IMR-90 (cell line): ENCODE measurements around the gene ANKRD11. TPM values are rescaled to one million over a fixed set of nuclear protein-coding genes. Genes with fewer than 3 reads are reported as not detected.

Source experiments
- ATAC-seq: fragments of 200-7000 bp; cut with Tn5 transposase; 2 replicates; pipeline ENCODE4 v1.9.1; 2020; ENCODE audit warnings: low read depth, mild to moderate bottlenecking, moderate library complexity
- BruUV-seq: library from RNA; stranded (reverse); fragments of 400-500 nt; replicated peaks from 2 replicates; lab custom pipeline; 2021; lab: Mats Ljungman, UMichigan
- CTCF ChIA-PET: fragments of 300-600 bp; formaldehyde crosslinking; extraction: SDS; loops from one replicate; lab custom pipeline; 2021; ENCODE audit warnings: antibody characterized with exemption; lab: Yijun Ruan, JAX
- POLR2A ChIA-PET: fragments of 300-600 bp; sonication (Branson Sonifier 250); formaldehyde crosslinking; loops from one replicate; lab custom pipeline; 2022; ENCODE audit warnings: antibody characterized with exemption; ENCODE audit not compliant: unreplicated experiment; lab: Charles Lee
- DNase-seq: peaks from one replicate; pipeline ENCODE4 v3.0.0; 2013
- H2AFZ ChIP-seq: replicated peaks from 2 replicates; pipeline ENCODE3; 2013; ENCODE audit warnings: low read length, mild to moderate bottlenecking; ENCODE audit not compliant: poor library complexity
- H2AK5ac ChIP-seq: 2 replicates; pipeline ENCODE4 v1.6.1; 2013; ENCODE audit warnings: low read depth, low read length, inconsistent platforms
- H2AK9ac ChIP-seq: replicated peaks from 2 replicates; pipeline ENCODE3; 2013; ENCODE audit warnings: mild to moderate bottlenecking, low read depth, low read length, moderate library complexity; ENCODE audit not compliant: poor library complexity
- H2BK120ac ChIP-seq: 2 replicates; pipeline ENCODE4 v1.6.1; 2013; ENCODE audit warnings: low read depth, low read length, inconsistent platforms
- H2BK15ac ChIP-seq: 3 replicates; pipeline ENCODE4 v1.6.1; 2013; ENCODE audit warnings: low read depth, low read length, inconsistent platforms
- H2BK20ac ChIP-seq: 2 replicates; pipeline ENCODE4 v1.6.1; 2013; ENCODE audit warnings: low read depth, mild to moderate bottlenecking, inconsistent platforms, low read length, moderate library complexity
- H2BK5ac ChIP-seq: 2 replicates; pipeline ENCODE4 v1.6.1; 2013; ENCODE audit warnings: mild to moderate bottlenecking, low read depth, low read length, inconsistent platforms; ENCODE audit not compliant: poor library complexity, severe bottlenecking
- H3K14ac ChIP-seq: replicated peaks from 2 replicates; pipeline ENCODE4 v1.6.1; 2013; ENCODE audit warnings: low read depth, low read length, inconsistent platforms
- H3K18ac ChIP-seq: 2 replicates; pipeline ENCODE4 v1.6.1; 2013; ENCODE audit warnings: low read depth, low read length, control low read depth
- H3K23ac ChIP-seq: 2 replicates; pipeline ENCODE4 v1.6.1; 2013; ENCODE audit warnings: low read depth, low read length, inconsistent platforms
- H3K27ac ChIP-seq: 2 replicates; pipeline ENCODE4 v1.5.1; 2013; ENCODE audit warnings: mild to moderate bottlenecking, control low read depth, low read length; ENCODE audit not compliant: insufficient read depth
- H3K27me3 ChIP-seq: 2 replicates; pipeline ENCODE4 v1.6.1; 2013; ENCODE audit warnings: low read length; ENCODE audit not compliant: control insufficient read depth, insufficient read depth
- H3K36me3 ChIP-seq: 2 replicates; pipeline ENCODE4 v1.6.1; 2013; ENCODE audit warnings: low read length, mixed read lengths; ENCODE audit not compliant: control insufficient read depth, insufficient read depth
- H3K4ac ChIP-seq: 2 replicates; pipeline ENCODE4 v1.6.1; 2013; ENCODE audit warnings: low read depth, low read length, inconsistent platforms
- H3K4me1 ChIP-seq: 2 replicates; pipeline ENCODE4 v1.6.1; 2013; ENCODE audit warnings: low read length, mixed read lengths; ENCODE audit not compliant: control insufficient read depth, insufficient read depth
- H3K4me2 ChIP-seq: 2 replicates; pipeline ENCODE4 v1.6.1; 2013; ENCODE audit warnings: low read depth, mild to moderate bottlenecking, control low read depth, low read length, moderate library complexity
- H3K4me3 ChIP-seq: 2 replicates; pipeline ENCODE4 v1.5.1; 2013; ENCODE audit warnings: low read depth, mild to moderate bottlenecking, control low read depth, low read length, moderate library complexity; ENCODE audit not compliant: insufficient read depth
- H3K56ac ChIP-seq: 2 replicates; pipeline ENCODE4 v1.6.1; 2013; ENCODE audit warnings: low read length, inconsistent platforms; ENCODE audit not compliant: insufficient read depth; ENCODE audit errors: extremely low read depth
- H3K79me1 ChIP-seq, 2 experiments: 2 replicates each; pipeline ENCODE4 v1.6.1; 2013; ENCODE audit warnings: low read length in 2 of 2, inconsistent platforms in 1 of 2, low read depth in 1 of 2
- H3K9ac ChIP-seq: 2 replicates; pipeline ENCODE4 v1.6.1; 2013; ENCODE audit warnings: low read depth, low read length, control low read depth
- H3K9me1 ChIP-seq: 2 replicates; pipeline ENCODE4 v1.6.1; 2013; ENCODE audit warnings: low read length, inconsistent platforms; ENCODE audit not compliant: insufficient read depth
- H3K9me3 ChIP-seq: 2 replicates; pipeline ENCODE4 v1.6.1; 2013; ENCODE audit warnings: low read length; ENCODE audit not compliant: control insufficient read depth, insufficient read depth
- H4K20me1 ChIP-seq: 2 replicates; pipeline ENCODE4 v1.6.1; 2013; ENCODE audit warnings: low read length, inconsistent platforms; ENCODE audit not compliant: insufficient read depth
- H4K5ac ChIP-seq: 2 replicates; pipeline ENCODE4 v1.6.1; 2013; ENCODE audit warnings: mild to moderate bottlenecking, low read depth, low read length, control low read depth
- H4K8ac ChIP-seq, 2 experiments: 2 replicates each; pipeline ENCODE4 v1.6.1; 2013; ENCODE audit warnings: low read depth in 2 of 2, low read length in 2 of 2, control low read depth in 1 of 2, inconsistent platforms in 1 of 2
- H4K91ac ChIP-seq: 2 replicates; pipeline ENCODE4 v1.6.1; 2013; ENCODE audit warnings: low read depth, low read length, inconsistent platforms; ENCODE audit not compliant: insufficient read depth
- BHLHE40 ChIP-seq: fragments of 150-350 bp; IDR thresholded peaks from 2 replicates; pipeline ENCODE4 v1.6.1; 2016; ENCODE audit warnings: mild to moderate bottlenecking, low read depth, low read length
- CEBPB ChIP-seq: IDR thresholded peaks from 2 replicates; pipeline ENCODE4 v1.6.1; 2012; ENCODE audit warnings: low read depth, low read length, improper control_type of control experiment
- CHD1 ChIP-seq: IDR thresholded peaks from 2 replicates; pipeline ENCODE4 v1.6.1; 2012; ENCODE audit warnings: low read depth, low read length, improper control_type of control experiment
- FOS ChIP-seq: fragments of 150-350 bp; IDR thresholded peaks from 2 replicates; pipeline ENCODE4 v1.6.1; 2016; ENCODE audit warnings: low read depth, low read length
- MAFK ChIP-seq: IDR thresholded peaks from 2 replicates; pipeline ENCODE4 v1.6.1; 2012; ENCODE audit warnings: low read depth, low read length, improper control_type of control experiment
- MAZ ChIP-seq: IDR thresholded peaks from 2 replicates; pipeline ENCODE4 v1.6.1; 2012; ENCODE audit warnings: low read depth, mild to moderate bottlenecking, low read length, improper control_type of control experiment, moderate library complexity, borderline replicate concordance
- MXI1 ChIP-seq: IDR thresholded peaks from 2 replicates; pipeline ENCODE4 v1.6.1; 2012; ENCODE audit warnings: low read depth, mild to moderate bottlenecking, low read length, moderate library complexity, borderline replicate concordance
- NFE2L2 ChIP-seq: fragments of 150-350 bp; IDR thresholded peaks from 2 replicates; pipeline ENCODE4 v1.6.1; 2016; ENCODE audit warnings: low read depth, mild to moderate bottlenecking, low read length
- POLR2A ChIP-seq: IDR thresholded peaks from 2 replicates; pipeline ENCODE4 v1.6.1; 2012; ENCODE audit warnings: mild to moderate bottlenecking, low read depth, low read length
- RAD21 ChIP-seq: IDR thresholded peaks from 2 replicates; pipeline ENCODE4 v1.6.1; 2012; ENCODE audit warnings: low read length, improper control_type of control experiment
- RCOR1 ChIP-seq: IDR thresholded peaks from 2 replicates; pipeline ENCODE4 v1.6.1; 2012; ENCODE audit warnings: mild to moderate bottlenecking, low read length, improper control_type of control experiment; ENCODE audit not compliant: insufficient replicate concordance
- RFX5 ChIP-seq: IDR thresholded peaks from 2 replicates; pipeline ENCODE4 v1.8.0; 2012; ENCODE audit warnings: low read depth, mild to moderate bottlenecking, low read length, moderate library complexity
- SMC3 ChIP-seq: fragments of 150-350 bp; IDR thresholded peaks from 2 replicates; pipeline ENCODE4 v1.6.1; 2016; ENCODE audit warnings: low read depth, mild to moderate bottlenecking, antibody characterized with exemption, low read length, moderate library complexity
- WGBS, 2 experiments: methylation state at CpG; one replicate each; pipeline versions ENCODE4 v1.1.5 to v1.1.7; 2013; ENCODE audit warnings: missing lambda C conversion rate in 2 of 2; ENCODE audit not compliant: insufficient read length in 1 of 2; ENCODE audit errors: extremely low coverage in 2 of 2; 5-methylcytosine and 5-hydroxymethylcytosine counted together
- dilution Hi-C: fragments of 300-500 bp; cut with HindIII; formaldehyde crosslinking; loops from one replicate; pipeline ENCODE4 v1.14.3; 2018; ENCODE audit warnings: low sequenced_read_pairs; ENCODE audit not compliant: unreplicated experiment
- in situ Hi-C: fragments of 300-500 bp; cut with MboI; formaldehyde crosslinking; loops from 3 replicates; pipeline ENCODE4 v1.14.3; 2019; ENCODE audit warnings: low sequenced_read_pairs, inconsistent platforms, mixed read lengths
- intact Hi-C: fragments of 100-400 bp; cut with micrococcal nuclease; formaldehyde crosslinking; loops from 2 replicates; pipeline ENCODE4 v1.10.0; 2022
- polyA plus RNA-seq, 3 experiments: library from polyadenylated mRNA; depleted of rRNA; stranded (reverse); fragments of >200 nt; gene quantifications; 2 replicates each; pipeline ENCODE4 v1.2.3, GENCODE V29; 2012; ENCODE audit warnings: low replicate concordance in 1 of 3
- total RNA-seq: library from RNA; depleted of rRNA; stranded (reverse); fragments of >200 nt; gene quantifications from 2 replicates; pipeline ENCODE4 v1.2.3, GENCODE V29; 2012
- TF ChIP-seq, protein P1 (sequence below): fragments of 150-350 bp; IDR thresholded peaks from 2 replicates; pipeline ENCODE4 v1.6.1; 2017; ENCODE audit warnings: mild to moderate bottlenecking, antibody characterized with exemption, low read length, low read depth
- TF ChIP-seq, protein P2 (sequence below): conservative IDR thresholded peaks from 2 replicates; pipeline ENCODE4 v1.5.1; 2012; ENCODE audit warnings: mild to moderate bottlenecking, low read depth, low read length, improper control_type of control experiment
- TF ChIP-seq, protein P3 (sequence below): fragments of 150-350 bp; IDR thresholded peaks from 2 replicates; pipeline ENCODE4 v1.6.1; 2016; ENCODE audit warnings: low read depth, mild to moderate bottlenecking, low read length, moderate library complexity, borderline replicate concordance

The ANKRD11 gene
- total and polyA plus RNA-seq, 2 of the 4 experiments (the other 2 are of a cell fraction): 46.8 to 71.9 TPM

DNA sequence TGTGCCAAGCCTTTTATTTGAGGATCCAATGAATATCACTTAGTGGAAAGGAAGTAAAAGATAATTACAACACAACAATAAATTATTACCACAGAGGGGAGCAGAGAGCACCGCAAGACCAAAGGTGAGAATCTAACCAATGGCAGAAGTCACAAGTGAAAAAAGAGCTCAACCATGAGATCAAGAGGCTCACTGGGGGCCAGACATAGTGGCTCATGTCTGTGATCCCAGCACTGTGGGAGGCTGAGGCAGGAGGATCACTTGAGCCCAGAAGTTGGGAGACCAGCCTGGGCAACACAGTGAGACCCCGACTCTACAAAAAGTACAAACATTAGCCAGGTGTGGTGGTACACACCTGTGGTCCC lies 17.7 kb downstream of the ANKRD11 start:
- WGBS, 2 experiments: no CpG with 5 or more reads among the region's 2 CpGs
- ATAC-seq: no peak
- Histone ChIP-seq H3K9ac (no peak overlapping the region), H3K9me1 (peaks cover 55% of the 10 kb centered on the region), H3K27ac (no peak overlapping the region), H3K79me1 (peaks cover 0 to 70% of the 10 kb centered on the region in 2 experiments; a peak in 2 of 4 replicates), H3K56ac (no peak overlapping the region), H3K14ac (no peak overlapping the region), H4K20me1 (peaks cover 99% of the 10 kb centered on the region), H3K18ac (no peak overlapping the region), H2AFZ (no peak overlapping the region), H2BK15ac (no peak overlapping the region), H3K27me3 (no peaks in the 10 kb centered on the region), H3K4me2 (no peak overlapping the region), H2AK5ac (no peak overlapping the region), H2BK20ac (no peak overlapping the region), H3K23ac (no peak overlapping the region), H4K8ac (no peak overlapping the region), H3K4me1 (peaks cover 25% of the 10 kb centered on the region), H2BK5ac (no peak overlapping the region), H2AK9ac (no peak overlapping the region), H4K5ac (no peak overlapping the region), H3K36me3 (no peaks in the 10 kb centered on the region), H4K91ac (no peak overlapping the region), H3K4me3 (no peak overlapping the region), H3K9me3 (no peaks in the 10 kb centered on the region), H2BK120ac (no peak overlapping the region), H3K4ac (no peak overlapping the region)
- no peak for DNase-seq
- BruUV-seq: no TSS peak
- POLR2A ChIA-PET: no interaction called here
- intact Hi-C loops: no loop called here
- dilution Hi-C loops: no loop called here
- no peak for TF ChIP-seq POLR2A
- no peak for TF ChIP-seq RFX5
- TF ChIP-seq, protein P1, sequence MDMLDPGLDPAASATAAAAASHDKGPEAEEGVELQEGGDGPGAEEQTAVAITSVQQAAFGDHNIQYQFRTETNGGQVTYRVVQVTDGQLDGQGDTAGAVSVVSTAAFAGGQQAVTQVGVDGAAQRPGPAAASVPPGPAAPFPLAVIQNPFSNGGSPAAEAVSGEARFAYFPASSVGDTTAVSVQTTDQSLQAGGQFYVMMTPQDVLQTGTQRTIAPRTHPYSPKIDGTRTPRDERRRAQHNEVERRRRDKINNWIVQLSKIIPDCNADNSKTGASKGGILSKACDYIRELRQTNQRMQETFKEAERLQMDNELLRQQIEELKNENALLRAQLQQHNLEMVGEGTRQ: no peak
- no peak for TF ChIP-seq CEBPB
- TF ChIP-seq MXI1: no peak
- no peak for TF ChIP-seq RCOR1
- TF ChIP-seq, protein P2, sequence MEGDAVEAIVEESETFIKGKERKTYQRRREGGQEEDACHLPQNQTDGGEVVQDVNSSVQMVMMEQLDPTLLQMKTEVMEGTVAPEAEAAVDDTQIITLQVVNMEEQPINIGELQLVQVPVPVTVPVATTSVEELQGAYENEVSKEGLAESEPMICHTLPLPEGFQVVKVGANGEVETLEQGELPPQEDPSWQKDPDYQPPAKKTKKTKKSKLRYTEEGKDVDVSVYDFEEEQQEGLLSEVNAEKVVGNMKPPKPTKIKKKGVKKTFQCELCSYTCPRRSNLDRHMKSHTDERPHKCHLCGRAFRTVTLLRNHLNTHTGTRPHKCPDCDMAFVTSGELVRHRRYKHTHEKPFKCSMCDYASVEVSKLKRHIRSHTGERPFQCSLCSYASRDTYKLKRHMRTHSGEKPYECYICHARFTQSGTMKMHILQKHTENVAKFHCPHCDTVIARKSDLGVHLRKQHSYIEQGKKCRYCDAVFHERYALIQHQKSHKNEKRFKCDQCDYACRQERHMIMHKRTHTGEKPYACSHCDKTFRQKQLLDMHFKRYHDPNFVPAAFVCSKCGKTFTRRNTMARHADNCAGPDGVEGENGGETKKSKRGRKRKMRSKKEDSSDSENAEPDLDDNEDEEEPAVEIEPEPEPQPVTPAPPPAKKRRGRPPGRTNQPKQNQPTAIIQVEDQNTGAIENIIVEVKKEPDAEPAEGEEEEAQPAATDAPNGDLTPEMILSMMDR: no peak
- no peak for TF ChIP-seq SMC3
- no peak for TF ChIP-seq MAZ
- no peak for TF ChIP-seq FOS
- TF ChIP-seq MAFK: no peak
- TF ChIP-seq, protein P3, sequence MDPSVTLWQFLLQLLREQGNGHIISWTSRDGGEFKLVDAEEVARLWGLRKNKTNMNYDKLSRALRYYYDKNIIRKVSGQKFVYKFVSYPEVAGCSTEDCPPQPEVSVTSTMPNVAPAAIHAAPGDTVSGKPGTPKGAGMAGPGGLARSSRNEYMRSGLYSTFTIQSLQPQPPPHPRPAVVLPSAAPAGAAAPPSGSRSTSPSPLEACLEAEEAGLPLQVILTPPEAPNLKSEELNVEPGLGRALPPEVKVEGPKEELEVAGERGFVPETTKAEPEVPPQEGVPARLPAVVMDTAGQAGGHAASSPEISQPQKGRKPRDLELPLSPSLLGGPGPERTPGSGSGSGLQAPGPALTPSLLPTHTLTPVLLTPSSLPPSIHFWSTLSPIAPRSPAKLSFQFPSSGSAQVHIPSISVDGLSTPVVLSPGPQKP: no peak
- TF ChIP-seq RAD21: no peak
- TF ChIP-seq BHLHE40: no peak
- no peak for TF ChIP-seq CHD1
- TF ChIP-seq NFE2L2: no peak
- CTCF ChIA-PET: no interaction called here
- in situ Hi-C loops: no loop called here
